Stimulated activated CD4-positive, alpha-beta T cell treated with anti-CD3 and anti-CD28 coated beads, Interleukin-1b, Interleukin-23, amount 100 ng/mL, for 4 hours (primary cell): Measurements from ENCODE around the gene RGL3.
"Not testable (repeated sequence)": the region's sequence is repeated elsewhere in the genome, so short reads cannot be mapped to it uniquely, and the experiment has no call there.

ENCODE experiments used
- DNase-seq, 2 donors: peaks; one replicate each; pipeline ENCODE4 v3.0.0-alpha.2; 2020; ENCODE audit warnings: low read depth in 2 of 2

Gene RGL3, protein sequence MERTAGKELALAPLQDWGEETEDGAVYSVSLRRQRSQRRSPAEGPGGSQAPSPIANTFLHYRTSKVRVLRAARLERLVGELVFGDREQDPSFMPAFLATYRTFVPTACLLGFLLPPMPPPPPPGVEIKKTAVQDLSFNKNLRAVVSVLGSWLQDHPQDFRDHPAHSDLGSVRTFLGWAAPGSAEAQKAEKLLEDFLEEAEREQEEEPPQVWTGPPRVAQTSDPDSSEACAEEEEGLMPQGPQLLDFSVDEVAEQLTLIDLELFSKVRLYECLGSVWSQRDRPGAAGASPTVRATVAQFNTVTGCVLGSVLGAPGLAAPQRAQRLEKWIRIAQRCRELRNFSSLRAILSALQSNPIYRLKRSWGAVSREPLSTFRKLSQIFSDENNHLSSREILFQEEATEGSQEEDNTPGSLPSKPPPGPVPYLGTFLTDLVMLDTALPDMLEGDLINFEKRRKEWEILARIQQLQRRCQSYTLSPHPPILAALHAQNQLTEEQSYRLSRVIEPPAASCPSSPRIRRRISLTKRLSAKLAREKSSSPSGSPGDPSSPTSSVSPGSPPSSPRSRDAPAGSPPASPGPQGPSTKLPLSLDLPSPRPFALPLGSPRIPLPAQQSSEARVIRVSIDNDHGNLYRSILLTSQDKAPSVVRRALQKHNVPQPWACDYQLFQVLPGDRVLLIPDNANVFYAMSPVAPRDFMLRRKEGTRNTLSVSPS

DNA sequence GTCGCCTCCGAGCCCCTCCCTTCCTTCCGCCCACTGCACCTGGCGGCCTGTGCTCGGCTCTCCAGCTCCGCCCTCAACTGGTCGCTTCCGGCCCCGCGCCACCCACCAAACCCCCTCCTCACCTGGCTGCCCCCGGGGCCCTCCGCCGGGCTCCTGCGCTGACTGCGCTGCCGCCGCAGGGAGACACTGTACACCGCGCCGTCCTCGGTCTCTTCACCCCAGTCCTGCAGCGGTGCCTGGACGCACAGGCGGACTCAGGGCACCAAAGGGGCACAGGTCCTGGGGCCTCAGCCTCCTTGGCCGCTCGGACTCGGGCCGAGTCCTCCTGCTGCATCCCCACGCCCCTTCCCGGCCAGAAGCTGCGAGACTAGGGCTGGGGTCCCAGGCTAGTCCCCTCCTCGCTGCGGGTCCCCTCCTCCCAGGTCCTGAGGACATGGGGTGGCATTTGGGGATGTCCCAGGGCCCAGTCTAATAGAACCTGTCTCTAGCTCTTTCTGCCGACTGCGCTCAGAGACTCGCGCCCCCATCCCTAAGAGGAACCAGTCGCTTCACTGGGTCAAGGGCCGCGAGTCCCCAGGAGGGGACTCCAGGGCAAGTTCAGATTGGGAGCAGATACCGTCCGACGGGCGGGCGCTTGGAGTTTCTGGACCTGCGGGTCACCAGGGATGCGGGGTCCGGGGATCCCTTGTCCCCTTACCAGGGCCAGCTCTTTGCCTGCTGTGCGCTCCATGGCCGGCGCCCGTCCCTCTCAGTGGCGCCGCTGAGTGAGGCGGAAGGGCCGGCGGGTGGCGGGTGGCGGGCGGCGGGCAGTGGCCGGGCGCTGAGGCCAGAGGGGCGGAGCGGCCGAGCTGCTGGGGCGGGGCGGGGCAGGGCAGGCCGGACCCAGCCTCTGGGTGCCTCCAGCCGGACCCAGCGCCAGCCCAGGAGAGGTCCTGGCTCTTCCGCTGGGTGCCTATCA is at the start of gene RGL3:
RGL3 (minus strand) TSS at position 766 of the 958 bp plus-strand sequence; CDS start at position 730, 36 bp downstream.
- no peak for DNase-seq

DNA sequence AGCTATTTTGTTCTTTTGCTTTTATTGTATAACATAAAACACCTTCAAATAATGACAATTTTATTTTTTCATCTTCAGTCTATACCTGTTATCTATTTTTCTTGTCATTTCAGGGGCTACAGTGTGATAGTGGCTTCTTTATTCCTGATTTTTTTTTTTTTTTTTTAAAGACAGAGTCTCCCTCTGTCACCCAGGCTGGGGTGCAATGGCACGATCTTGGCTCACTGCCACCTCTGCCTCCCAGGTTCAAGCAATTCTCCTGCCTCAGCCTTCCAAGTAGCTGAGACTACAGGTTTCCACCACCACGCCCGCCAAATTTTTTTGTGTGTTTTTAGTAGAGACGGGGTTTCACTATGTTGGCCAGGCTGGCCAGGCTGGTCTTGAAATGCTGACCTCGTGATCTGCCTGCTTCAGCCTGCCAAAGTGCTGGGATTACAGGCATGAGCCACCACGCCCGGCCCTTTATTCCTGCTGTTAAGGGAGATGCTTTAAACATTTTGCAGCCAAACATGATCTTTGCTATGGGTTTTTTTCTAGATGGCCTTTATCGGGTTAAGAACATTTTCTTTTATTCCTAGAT is 49.2 kb upstream of the RGL3 start:
- not testable (repeated sequence) for DNase-seq

DNA sequence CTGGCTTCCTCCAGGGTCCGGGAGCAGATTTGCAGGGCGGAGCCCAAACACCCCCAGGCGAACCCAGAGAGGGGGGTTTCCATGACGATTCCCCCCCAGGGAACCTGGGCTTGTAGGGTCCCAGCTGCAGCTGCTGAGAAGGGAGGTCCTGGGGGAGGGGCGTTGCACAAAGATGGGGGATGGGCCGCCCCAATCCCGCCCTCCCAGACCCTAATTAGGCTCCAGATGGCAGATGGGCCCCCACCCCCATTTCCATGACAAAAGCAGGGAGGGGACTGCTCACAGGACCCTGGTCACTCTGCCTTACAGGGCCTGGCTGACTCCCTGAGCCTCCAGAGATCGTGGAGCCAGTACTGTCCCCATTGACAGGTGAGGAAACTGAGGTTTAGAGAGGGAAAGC is 46.5 kb upstream of the RGL3 start:
- no peak for DNase-seq

DNA sequence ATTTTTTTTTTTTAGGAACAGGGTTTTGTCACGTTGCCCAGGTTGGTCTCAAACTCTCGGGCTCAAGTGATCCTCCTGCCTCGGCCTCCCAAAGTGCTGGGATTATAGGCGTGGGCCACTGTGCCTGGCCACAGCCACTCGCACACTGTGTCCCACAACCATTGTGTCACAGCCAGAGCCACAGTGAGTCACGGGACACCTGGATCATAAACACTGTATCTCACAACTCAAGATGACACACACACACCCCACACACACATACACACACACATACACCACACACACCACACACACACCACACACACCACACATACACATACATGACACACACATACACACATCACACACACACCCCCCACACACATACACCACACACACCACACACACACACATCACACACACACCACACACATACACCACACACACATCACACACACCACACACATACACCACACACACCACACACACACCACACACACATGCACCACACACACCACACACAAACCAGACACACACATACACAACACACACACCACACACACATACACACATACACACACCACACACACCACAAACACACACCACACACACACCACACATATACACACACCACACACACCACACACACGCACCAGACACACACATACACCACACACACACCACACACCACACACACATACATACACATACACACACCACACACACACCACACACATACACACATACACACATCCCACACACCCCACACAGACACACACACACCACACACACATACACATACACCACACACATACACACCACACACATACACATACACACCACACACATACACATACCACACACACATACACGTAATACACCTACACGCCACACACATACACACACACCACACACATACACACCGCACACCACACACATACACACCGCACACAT is 45.5 kb upstream of the RGL3 start:
- no peak for DNase-seq

DNA sequence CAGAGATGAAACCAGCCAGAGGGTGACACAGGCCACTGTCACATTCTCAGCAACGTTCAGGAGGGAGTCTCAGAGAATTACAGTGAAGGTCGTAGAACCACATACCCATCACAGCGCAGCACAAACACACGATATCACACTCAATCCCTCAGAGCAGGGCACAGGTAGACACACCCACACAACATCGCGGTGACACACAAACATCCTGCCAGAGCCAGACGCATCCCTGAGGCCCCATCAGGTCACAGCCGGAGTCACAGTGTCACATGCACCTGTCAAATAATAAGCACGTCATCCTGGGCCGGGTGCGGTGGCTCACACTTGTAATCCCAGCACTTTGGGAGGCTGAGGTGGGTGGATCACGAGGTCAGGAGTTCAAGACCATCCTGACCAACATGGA is 44.3 kb upstream of the RGL3 start:
- DNase-seq, result no peak

DNA sequence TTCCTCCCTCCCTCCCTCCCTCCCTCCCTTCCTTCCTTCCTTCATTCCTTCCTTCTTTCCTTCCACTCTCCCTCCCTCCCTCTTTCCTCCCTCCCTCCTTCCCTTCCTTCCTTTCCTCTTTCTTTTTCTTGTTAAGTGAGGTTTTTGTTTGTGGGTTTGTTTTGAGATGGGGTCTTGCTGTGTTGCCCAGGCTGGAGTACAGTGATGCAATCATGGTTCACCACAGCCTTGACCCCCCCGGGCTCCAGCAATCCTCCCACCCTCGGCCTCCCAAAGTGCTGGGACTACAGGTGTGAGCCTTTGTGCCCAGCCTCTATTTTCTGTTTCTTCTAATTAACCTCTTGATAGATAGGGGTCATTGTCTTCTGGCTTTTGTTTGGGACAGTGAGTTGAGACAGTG is 42.3 kb upstream of the RGL3 start:
- DNase-seq, result no peak

DNA sequence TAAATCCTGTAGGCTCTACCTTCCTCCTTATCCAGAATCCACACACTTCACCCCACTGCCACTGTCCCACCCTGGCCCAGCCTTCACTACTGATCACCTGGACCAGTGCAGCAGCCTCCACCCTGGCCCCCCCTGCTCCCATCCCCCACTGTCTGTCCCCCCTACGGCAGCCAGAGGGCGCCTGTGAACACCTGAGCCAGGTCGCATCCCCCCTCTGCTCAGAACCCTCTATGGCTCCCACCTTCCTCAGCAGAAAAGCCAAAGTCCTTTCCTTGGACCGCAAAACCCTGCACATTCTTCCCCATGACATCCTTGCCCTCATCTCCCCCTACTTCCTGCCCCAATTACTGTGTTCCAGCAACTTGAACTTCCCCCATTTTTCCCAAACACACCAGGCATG is 41.1 kb upstream of the RGL3 start:
- no peak for DNase-seq

DNA sequence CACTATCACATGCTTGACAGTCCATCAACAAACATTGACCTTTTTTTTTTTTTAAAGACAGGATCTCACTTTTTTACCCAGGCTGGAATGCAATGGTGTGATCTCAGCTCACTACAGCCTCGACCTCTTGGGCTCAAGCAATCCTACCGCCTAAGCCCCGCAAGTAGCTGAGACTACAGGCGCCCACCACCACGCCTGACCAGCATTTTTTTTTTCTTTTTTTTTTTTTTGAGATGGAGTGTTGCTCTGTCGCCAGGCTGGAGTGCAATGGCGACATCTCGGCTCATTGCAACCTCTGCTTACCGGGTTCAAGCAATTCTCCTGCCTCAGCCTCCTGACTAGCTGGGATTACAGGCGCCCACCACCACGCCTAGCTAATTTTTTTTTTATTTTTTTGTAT is 39.8 kb upstream of the RGL3 start:
- DNase-seq, result not testable (repeated sequence)

DNA sequence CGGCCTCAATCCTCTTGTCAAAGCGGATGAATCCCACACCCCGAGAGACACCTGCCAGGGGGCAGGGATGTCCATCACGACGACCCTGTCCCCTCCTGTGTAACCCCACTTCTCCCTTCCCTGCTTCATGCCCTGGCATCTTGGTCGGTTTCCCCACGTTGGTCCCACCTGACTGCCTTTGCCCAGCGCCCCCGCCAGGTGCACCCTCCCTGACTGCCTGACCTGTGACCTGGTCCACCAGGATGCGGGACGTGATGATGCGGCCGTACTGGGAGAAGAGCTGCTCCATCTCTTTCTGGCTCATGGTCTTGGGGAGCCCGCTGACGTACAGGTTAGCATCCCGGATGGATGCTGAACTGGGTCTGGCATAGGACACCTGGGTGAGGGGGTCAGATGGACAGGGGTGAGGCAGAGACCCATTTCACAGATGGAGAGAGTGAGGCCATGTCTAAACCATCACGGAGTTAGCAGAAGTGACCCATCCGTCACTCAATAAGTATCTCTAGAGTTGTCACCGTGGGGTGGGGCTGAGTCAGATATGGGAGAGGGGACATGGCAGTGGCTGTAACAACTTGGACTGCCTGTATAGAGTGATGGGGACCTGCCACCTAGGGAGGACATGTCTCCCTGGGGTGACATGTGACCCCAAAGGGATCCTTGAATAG is 39.3 kb upstream of the RGL3 start:
- DNase-seq, result no peak

DNA sequence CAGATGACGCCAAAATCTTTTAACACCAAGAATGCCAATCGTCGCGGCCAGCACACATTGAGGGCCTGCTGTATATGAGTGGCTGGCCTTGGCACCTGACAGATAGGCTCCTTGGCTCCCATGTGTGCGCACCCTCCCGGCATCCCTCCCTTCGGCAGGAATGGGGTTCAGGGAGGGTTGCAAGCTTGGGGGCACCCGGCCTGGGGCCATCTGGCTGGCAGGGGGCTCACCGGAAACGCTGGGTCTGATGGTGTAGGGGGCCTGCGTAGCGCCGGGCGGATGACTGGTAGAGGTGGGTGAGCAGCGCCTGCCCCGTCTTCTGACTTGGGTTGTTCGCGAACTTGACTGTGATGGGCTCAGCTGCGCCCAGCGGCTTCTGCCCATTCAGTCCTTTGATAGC is 38.7 kb upstream of the RGL3 start:
- no peak for DNase-seq

DNA sequence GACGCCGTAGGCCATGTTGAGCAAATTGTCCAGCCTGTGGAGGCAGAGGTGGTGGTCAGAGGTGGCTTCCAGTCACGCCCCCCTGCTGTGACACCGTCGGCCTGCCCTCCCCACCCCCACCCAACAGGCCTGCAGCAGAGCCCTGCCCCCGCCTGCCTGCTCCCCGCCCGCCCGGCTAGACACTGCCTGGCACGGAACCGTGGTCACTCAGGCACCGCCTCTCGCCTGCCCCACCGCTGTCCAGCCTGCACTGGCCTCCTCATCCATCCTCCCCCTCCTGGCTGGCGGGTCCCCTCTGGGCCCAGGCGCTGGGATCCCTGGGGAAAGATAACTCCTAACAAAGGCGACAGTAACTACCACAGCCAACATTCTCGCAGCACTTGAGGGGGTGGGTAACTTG is 38.0 kb upstream of the RGL3 start:
- no peak for DNase-seq

DNA sequence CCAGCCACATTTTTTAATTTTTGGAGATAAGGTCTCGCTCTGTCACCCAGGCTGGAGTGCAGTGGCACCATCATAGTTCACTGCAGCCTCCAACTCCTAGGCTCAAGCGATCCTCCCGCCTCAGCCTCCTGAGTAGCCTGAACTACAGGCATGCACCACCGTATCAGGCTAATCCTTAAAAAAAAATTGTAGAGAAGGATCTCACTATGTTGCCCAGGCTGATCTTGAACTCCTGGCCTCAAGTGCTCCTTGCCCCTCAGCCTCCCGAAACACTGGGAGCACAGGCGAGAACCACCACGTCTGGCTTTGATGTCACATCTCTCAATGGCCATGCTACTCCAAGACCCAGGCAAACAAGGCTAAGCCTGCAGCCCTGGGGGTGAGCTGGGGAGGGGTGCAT is 37.5 kb upstream of the RGL3 start:
- DNase-seq, result no peak

DNA sequence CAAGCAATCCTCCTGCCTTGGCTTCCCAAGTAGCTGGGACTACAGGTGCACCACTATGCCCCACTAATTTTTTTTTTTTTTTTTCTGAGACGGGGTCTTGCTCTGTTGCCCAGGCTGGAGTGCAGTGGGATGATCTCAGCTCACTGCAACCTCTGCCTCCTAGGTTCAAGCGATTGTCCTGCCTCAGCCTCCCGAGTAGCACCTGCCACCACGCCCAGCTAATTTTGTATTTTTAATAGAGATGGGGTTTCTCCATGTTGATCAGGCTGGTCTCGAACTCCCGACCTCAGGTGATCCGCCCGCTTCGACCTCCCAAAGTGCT is 36.1 kb upstream of the RGL3 start:
- not testable (repeated sequence) for DNase-seq

DNA sequence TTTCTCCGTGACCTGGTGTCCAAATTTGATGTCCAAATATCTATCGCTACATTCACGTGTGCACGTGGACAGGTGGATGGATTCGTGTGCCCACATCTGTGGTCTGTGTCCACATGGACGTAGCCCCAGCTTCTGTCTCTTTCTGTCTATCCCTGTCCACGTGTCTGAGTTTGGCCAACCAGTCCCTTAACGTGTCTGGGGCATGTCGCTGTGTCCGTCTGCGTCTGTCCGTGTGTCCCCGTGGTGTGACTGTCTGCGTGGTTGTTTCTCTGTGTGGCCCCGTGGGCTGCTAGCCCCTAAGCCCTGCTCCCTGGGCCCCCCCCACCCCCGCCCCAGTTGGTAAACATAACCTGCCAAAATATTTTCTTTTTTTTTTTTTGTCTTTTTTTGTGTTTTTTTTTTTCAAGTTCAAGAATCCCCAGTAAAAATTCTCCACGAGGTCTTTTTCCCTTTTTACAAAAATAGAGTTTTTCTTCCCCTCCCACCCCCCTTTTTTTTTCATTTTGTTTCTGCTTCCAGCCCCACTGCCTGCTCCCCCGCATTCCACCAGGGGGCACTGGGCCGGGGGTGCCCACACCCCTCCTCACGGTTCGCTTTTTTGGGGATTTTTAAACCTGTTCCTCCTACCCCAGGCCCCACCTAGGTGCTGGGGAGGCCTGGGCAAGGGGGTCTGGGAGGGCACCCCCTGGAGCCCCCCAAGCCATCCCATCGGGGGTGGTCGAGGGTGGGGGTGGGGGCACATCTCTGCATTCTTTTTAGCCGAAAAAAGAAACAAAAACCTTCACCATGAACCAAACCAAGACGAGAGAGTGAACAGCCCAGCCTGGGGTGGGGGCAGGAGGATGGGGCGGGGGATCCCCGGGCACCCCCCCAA is 34.6 kb upstream of the RGL3 start:
- peak in 1 of 2 donors; percentile 12 for DNase-seq

DNA sequence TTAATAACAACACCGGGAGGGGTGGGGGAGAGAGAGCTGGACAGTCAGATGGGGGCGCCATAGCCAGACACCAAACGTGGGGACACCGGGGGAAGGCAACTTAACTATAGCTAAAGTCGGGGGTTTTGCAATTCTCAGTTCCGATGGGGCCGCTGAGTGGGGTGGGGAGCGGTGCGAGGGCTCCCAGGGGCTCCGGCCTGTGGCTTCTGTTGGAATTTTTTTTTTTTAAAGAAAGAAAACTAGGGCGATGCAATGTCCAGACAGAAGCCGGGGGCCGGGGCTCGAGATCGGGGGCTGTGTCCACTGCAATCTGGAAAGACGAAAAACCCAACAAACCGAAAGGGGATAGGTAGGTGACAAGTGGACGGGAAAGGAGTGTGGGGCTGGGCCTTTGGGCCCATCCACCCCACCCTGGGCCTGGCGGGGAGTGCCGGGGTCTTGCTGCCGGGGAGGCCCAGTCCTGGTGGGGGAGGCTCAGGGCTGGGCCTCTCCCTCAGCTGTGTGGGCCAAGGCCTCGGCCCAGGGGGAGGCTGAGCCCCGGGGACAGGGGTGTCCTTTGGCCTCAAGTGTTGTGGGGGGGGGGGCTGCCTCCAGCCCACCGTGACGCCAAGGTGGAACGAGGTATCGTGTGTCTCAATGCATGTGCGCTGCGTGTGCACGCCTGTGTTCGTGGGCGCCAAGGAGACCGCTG is 33.7 kb upstream of the RGL3 start:
- DNase-seq, result no peak

DNA sequence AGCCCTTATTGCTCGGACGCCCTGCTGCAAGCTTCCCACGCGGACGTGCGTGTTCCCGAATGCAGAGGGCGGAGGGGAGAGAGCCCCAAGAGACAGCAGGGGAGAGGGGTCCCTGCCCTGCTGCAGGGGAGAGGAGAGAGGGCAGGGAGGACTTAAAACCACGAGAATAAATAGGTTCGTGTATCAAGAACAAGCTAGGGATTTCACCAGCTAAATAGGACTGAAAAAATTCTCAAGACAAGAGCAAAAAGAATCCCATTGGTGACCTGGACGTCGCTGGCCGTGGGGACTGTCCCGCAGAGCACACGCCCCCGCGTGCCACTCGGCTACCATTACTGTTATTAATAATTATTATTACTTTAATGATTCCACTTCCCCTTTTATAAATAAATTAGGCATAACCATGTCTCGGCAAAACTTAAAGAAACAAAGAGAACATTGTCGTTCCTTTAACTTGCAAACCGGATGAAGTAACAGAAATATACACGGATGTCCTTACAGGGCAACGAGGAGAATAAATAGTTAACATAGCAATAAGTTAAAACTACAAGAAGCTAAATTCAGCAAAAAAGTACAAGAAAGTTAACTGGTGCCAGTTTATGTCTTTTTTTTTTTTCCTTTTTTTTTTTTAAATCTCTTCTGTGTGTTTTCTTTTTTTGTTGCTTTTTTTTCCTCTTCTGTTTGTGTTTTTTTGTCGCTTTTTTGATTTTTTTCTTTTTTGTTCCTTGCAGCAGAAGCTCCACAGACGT is 32.9 kb upstream of the RGL3 start:
- no peak for DNase-seq

DNA sequence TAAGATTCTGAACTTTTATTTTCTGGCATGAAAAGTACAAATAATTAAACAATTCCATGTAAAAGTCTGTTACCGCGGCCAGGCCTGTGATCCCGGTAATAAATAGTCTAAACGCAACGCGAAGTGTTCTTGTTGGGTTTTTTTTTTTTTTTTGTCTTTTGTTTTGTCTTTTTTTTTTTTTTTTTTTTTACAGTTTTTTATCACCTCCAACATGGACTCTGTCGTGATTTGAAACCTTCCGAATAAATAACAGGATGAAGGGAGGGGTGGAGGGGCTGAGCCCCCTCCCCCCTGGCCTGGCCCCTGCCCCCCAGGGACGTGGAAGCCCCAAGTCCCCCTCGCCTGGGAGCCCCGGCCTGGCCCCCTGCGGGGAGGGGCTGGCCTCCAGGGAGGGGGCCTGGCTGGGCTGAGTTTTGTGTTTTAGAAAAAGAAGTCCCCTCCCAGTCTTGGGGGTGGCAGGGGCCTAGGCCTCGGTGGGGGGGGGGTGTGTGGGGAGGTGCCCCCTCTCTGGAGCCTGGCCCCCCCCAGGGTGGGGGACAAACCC is 32.3 kb upstream of the RGL3 start:
- DNase-seq, result no peak
